Nephron progenitor cell (in vitro differentiated cells): ENCODE data around the gene TMCC1.
"Not testable (repeated sequence)": the region's sequence is repeated elsewhere in the genome, so short reads cannot be mapped to it uniquely, and the experiment has no call there.

Source experiments
- DNase-seq: peaks from one replicate; pipeline ENCODE4 v3.0.0; 2021
- H3K27ac Mint-ChIP-seq: 2 replicates; pipeline ENCODE4 v1.8.0; 2021; ENCODE audit warnings: mild to moderate bottlenecking, moderate library complexity, mixed read lengths
- H3K27me3 Mint-ChIP-seq: 2 replicates; pipeline ENCODE4 v1.8.0; 2021; ENCODE audit warnings: mild to moderate bottlenecking, low read depth, mixed read lengths; ENCODE audit not compliant: poor library complexity
- H3K36me3 Mint-ChIP-seq: 2 replicates; pipeline ENCODE4 v1.8.0; 2021; ENCODE audit warnings: low read depth, mixed read lengths
- H3K4me1 Mint-ChIP-seq: 2 replicates; pipeline ENCODE4 v1.8.0; 2021; ENCODE audit warnings: mixed read lengths
- H3K4me3 Mint-ChIP-seq: 2 replicates; pipeline ENCODE4 v1.8.0; 2021; ENCODE audit warnings: mild to moderate bottlenecking, moderate library complexity, mixed read lengths
- H3K9me3 Mint-ChIP-seq: 2 replicates; pipeline ENCODE4 v1.8.0; 2021; ENCODE audit warnings: mild to moderate bottlenecking, moderate library complexity, mixed read lengths
- CTCF ChIP-seq: fragments of 200-600 bp; sonication (generic); IDR thresholded peaks from 2 replicates; pipeline ENCODE4 v1.5.0; 2021; ENCODE audit warnings: antibody characterized with exemption

TMCC1 gene

GRCh38 chr3:129890125-129890524, 3.4 kb downstream of the TMCC1 start:
- Mint-ChIP-seq H3K4me1 (peaks cover 60% of the 10 kb centered on the region), H3K27ac (no peak overlapping the region), H3K27me3 (peaks cover 2% of the 10 kb centered on the region), H3K36me3 (peaks cover 21% of the 10 kb centered on the region), H3K4me3 (peak overlapping the region; percentile 62), H3K9me3 (no peaks in the 10 kb centered on the region)
- TF ChIP-seq CTCF: no peak
- DNase-seq: no peak

- H3K4me3 Mint-ChIP-seq: no peak overlapping the region
- no peak for DNase-seq
- TF ChIP-seq CTCF: no peak
These were observed 4.7 kb downstream of the TMCC1 start for GRCh38 chr3:129888771-129889170.

GRCh38 chr3:129881261-129881660, 12.2 kb downstream of the TMCC1 start:
- Mint-ChIP-seq H3K27ac (no peak overlapping the region), H3K27me3 (no peaks in the 10 kb centered on the region), H3K9me3 (peaks cover 7% of the 10 kb centered on the region), H3K36me3 (peaks cover 66% of the 10 kb centered on the region), H3K4me1 (peaks cover 12% of the 10 kb centered on the region), H3K4me3 (no peak overlapping the region)
- no peak for DNase-seq
- TF ChIP-seq CTCF: no peak

More at GRCh38 chr3:129888771-129889170, 4.7 kb downstream of the TMCC1 start:
- Mint-ChIP-seq H3K36me3 (peaks cover 33% of the 10 kb centered on the region), H3K27ac (peak overlapping the region; percentile 53), H3K4me1 (peaks cover 50% of the 10 kb centered on the region), H3K9me3 (no peaks in the 10 kb centered on the region), H3K27me3 (peaks cover 2% of the 10 kb centered on the region)

GRCh38 chr3:129878355-129878754, 15.2 kb downstream of the TMCC1 start:
- TF ChIP-seq CTCF: no peak
- Mint-ChIP-seq H3K4me1 (peaks cover 12% of the 10 kb centered on the region), H3K36me3 (peaks cover 67% of the 10 kb centered on the region), H3K9me3 (peaks cover 7% of the 10 kb centered on the region), H3K4me3 (no peak overlapping the region), H3K27me3 (no peaks in the 10 kb centered on the region), H3K27ac (peak overlapping the region; percentile 68)
- no peak for DNase-seq

- H3K27me3 Mint-ChIP-seq, DNase-seq, H3K9me3 Mint-ChIP-seq, H3K4me3 Mint-ChIP-seq, H3K27ac Mint-ChIP-seq: not testable (repeated sequence)
- Mint-ChIP-seq H3K36me3 (peaks cover 75% of the 10 kb centered on the region), H3K4me1 (peaks cover 28% of the 10 kb centered on the region)
These were observed 19.0 kb downstream of the TMCC1 start for GRCh38 chr3:129874479-129874878.

- Mint-ChIP-seq H3K27ac (no peak overlapping the region), H3K4me1 (peaks cover 16% of the 10 kb centered on the region), H3K36me3 (peaks cover 46% of the 10 kb centered on the region), H3K27me3 (no peaks in the 10 kb centered on the region), H3K9me3 (no peaks in the 10 kb centered on the region), H3K4me3 (no peak overlapping the region)
- DNase-seq: no peak
- TF ChIP-seq CTCF: no peak
These were observed 24.6 kb downstream of the TMCC1 start for GRCh38 chr3:129868912-129869311.
